GM12878 (cell line): Measurements from ENCODE around the gene STPG4.

Source experiments
- POLR2A ChIP-seq: IDR thresholded peaks from 2 replicates; pipeline ENCODE4 v1.6.1; 2011; ENCODE audit warnings: low read depth, mild to moderate bottlenecking, low read length
- TCF3 ChIP-seq: IDR thresholded peaks from 2 replicates; pipeline ENCODE4 v1.6.1; 2012; ENCODE audit warnings: low read depth, mild to moderate bottlenecking, low read length, borderline replicate concordance; ENCODE audit not compliant: insufficient read depth
- TF ChIP-seq, protein P1 (sequence below), 3 experiments: IDR thresholded peaks in 2 of 3; conservative IDR thresholded peaks in 1 of 3; 2 replicates each; pipeline ENCODE4 v1.5.1; 2011; ENCODE audit warnings: low read depth in 3 of 3, low read length in 3 of 3, mild to moderate bottlenecking in 3 of 3, control low read depth in 2 of 3, moderate library complexity in 2 of 3, inconsistent platforms in 1 of 3, mixed read lengths in 1 of 3; ENCODE audit not compliant: control insufficient read depth in 2 of 3, insufficient read depth in 1 of 3; ENCODE audit errors: extremely low read depth in 1 of 3

GRCh38 chr2:47072728-47073191, 82.3 kb downstream of the STPG4 start:
- TF ChIP-seq TCF3 (no peak), POLR2A (no peak)
- TF ChIP-seq, protein P1, sequence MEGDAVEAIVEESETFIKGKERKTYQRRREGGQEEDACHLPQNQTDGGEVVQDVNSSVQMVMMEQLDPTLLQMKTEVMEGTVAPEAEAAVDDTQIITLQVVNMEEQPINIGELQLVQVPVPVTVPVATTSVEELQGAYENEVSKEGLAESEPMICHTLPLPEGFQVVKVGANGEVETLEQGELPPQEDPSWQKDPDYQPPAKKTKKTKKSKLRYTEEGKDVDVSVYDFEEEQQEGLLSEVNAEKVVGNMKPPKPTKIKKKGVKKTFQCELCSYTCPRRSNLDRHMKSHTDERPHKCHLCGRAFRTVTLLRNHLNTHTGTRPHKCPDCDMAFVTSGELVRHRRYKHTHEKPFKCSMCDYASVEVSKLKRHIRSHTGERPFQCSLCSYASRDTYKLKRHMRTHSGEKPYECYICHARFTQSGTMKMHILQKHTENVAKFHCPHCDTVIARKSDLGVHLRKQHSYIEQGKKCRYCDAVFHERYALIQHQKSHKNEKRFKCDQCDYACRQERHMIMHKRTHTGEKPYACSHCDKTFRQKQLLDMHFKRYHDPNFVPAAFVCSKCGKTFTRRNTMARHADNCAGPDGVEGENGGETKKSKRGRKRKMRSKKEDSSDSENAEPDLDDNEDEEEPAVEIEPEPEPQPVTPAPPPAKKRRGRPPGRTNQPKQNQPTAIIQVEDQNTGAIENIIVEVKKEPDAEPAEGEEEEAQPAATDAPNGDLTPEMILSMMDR (IDR thresholded peaks at IDR 0.05 in 2 of 3, conservative IDR thresholded peaks at IDR 0.05 in 1 of 3; ENCODE audit: control insufficient read depth in 2 of 3, extremely low read depth in 1 of 3, insufficient read depth in 1 of 3, low read depth in 3 of 3, low read length in 3 of 3) = no peak
